Myocyte (in vitro differentiated cells): ENCODE measurements around the gene LRRK2. TPM values are rescaled to one million over a fixed set of nuclear protein-coding genes. Genes with fewer than 3 reads are reported as not detected.

Source experiments
- DNase-seq: peaks from one replicate; pipeline ENCODE4 v3.0.0-alpha.2; 2012; ENCODE audit warnings: low read depth
- total RNA-seq: library from RNA; depleted of rRNA; stranded (reverse); fragments of >200 nt; gene quantifications from 2 replicates; pipeline ENCODE4 v1.2.3, GENCODE V29; 2014

Gene LRRK2
- total RNA-seq, 1 donor from 2014 or later: 3.7 TPM

GRCh38 chr12:40393026-40393425 is 168.2 kb downstream of the LRRK2 start:
- DNase-seq: no peak

- DNase-seq: no peak
Observed at GRCh38 chr12:40399656-40400055, 174.9 kb downstream of the LRRK2 start.

GRCh38 chr12:40405419-40405818 is 180.6 kb downstream of the LRRK2 start:
- no peak for DNase-seq

Other genes starting within 250 kb of the LRRK2 start
- 5.5 and 7.0 TPM in 2 replicates for gene SLC2A13, start 118.9 kb upstream of the LRRK2 start, total RNA-seq